Activated T-cell treated with anti-CD3 and anti-CD28 coated beads, Interleukin-2, amount 50 U/mL, for 4 hours (primary cell): ENCODE data around the gene DBNDD1. TPM values are rescaled to one million over a fixed set of nuclear protein-coding genes. Genes with fewer than 3 reads are reported as not detected.
"Not testable (repeated sequence)": the region's sequence is repeated elsewhere in the genome, so short reads cannot be mapped to it uniquely, and the experiment has no call there.

Source experiments
- ATAC-seq, 2 donors: fragments of 200-7000 bp; cut with Tn5 transposase; one replicate each; pipeline ENCODE4 v1.10.0; 2021
- DNase-seq: peaks from one replicate; pipeline ENCODE4 v3.0.0-alpha.2; 2020
- H3K27me3 Mint-ChIP-seq: one replicate; pipeline ENCODE4 v1.8.0; 2021; ENCODE audit warnings: low read depth, mixed read lengths
- H3K36me3 Mint-ChIP-seq: one replicate; pipeline ENCODE4 v1.8.0; 2022; ENCODE audit warnings: mixed read lengths; ENCODE audit not compliant: insufficient read depth
- H3K4me1 Mint-ChIP-seq: one replicate; pipeline ENCODE4 v1.8.0; 2021; ENCODE audit warnings: low read depth, mixed read lengths
- H3K4me3 Mint-ChIP-seq: one replicate; pipeline ENCODE4 v1.8.0; 2021; ENCODE audit warnings: mild to moderate bottlenecking, moderate library complexity, mixed read lengths
- H3K9me3 Mint-ChIP-seq: one replicate; pipeline ENCODE4 v1.8.0; 2021; ENCODE audit warnings: mixed read lengths
- total RNA-seq, 3 donors: library from RNA; stranded (reverse); gene quantifications; one replicate each; pipeline ENCODE4 v1.2.1, GENCODE V29; 2021

Gene DBNDD1
- total RNA-seq, result 1 to 10 TPM in 1 of 3 donors, under 1 TPM in 2; 0.47 to 1.2 (median 0.92) TPM

GRCh38 chr16:90018652-90019542, at the start of gene DBNDD1:
TSS of gene DBNDD1 (minus strand) at chr16:90019456. CDS start at chr16:90019341, 115 bp downstream.
- H3K9me3 Mint-ChIP-seq, result peaks cover 2% of the 10 kb centered on the region
- ATAC-seq (peak; percentile 18 to 31), DNase-seq (no peak)
- H3K36me3 Mint-ChIP-seq, result no peaks in the 10 kb centered on the region
- H3K27me3 Mint-ChIP-seq, result peaks cover 7% of the 10 kb centered on the region
- peak within 1 kb of the TSS; percentile 76 for H3K4me3 Mint-ChIP-seq
- H3K4me1 Mint-ChIP-seq, result peaks cover 14% of the 10 kb centered on the region

GRCh38 chr16:90061437-90061836, 42.2 kb upstream of the DBNDD1 start:
- Mint-ChIP-seq H3K4me3 (no peak overlapping the region), H3K36me3 (no peaks in the 10 kb centered on the region), H3K27me3 (peaks cover 17% of the 10 kb centered on the region), H3K4me1 (peaks cover 13% of the 10 kb centered on the region), H3K9me3 (no peaks in the 10 kb centered on the region)
- no peak for ATAC-seq
- no peak for DNase-seq

- DNase-seq, result no peak
- Mint-ChIP-seq H3K36me3 (peaks cover 4% of the 10 kb centered on the region), H3K4me1 (peaks cover 13% of the 10 kb centered on the region), H3K9me3 (peaks cover 20% of the 10 kb centered on the region), H3K27me3 (peaks cover 9% of the 10 kb centered on the region), H3K4me3 (no peak overlapping the region)
- peak; percentile 90 to 91 for ATAC-seq
These were observed 38.5 kb upstream of the DBNDD1 start for GRCh38 chr16:90057738-90058173.

- DNase-seq, ATAC-seq, H3K27me3 Mint-ChIP-seq, H3K4me3 Mint-ChIP-seq, H3K36me3 Mint-ChIP-seq: not testable (repeated sequence)
- Mint-ChIP-seq H3K4me1 (peaks cover 13% of the 10 kb centered on the region), H3K9me3 (peaks cover 20% of the 10 kb centered on the region)
These were observed 37.3 kb upstream of the DBNDD1 start for GRCh38 chr16:90056521-90056920.

- peaks cover 9% of the 10 kb centered on the region for H3K27me3 Mint-ChIP-seq
- no peak for ATAC-seq
These were observed 36.1 kb upstream of the DBNDD1 start for GRCh38 chr16:90055371-90055770.

GRCh38 chr16:90054554-90054953, 35.3 kb upstream of the DBNDD1 start:
- Mint-ChIP-seq H3K27me3 (peaks cover 6% of the 10 kb centered on the region), H3K9me3 (peaks cover 20% of the 10 kb centered on the region), H3K4me3 (no peak overlapping the region), H3K36me3 (peaks cover 4% of the 10 kb centered on the region), H3K4me1 (peaks cover 13% of the 10 kb centered on the region)
- DNase-seq (no peak), ATAC-seq (no peak)

More at GRCh38 chr16:90055371-90055770, 36.1 kb upstream of the DBNDD1 start:
- Mint-ChIP-seq H3K4me3 (no peak overlapping the region), H3K4me1 (peaks cover 13% of the 10 kb centered on the region), H3K36me3 (peaks cover 4% of the 10 kb centered on the region), H3K9me3 (peaks cover 20% of the 10 kb centered on the region)
- no peak for DNase-seq

GRCh38 chr16:90053902-90054500, 34.7 kb upstream of the DBNDD1 start:
- peaks cover 20% of the 10 kb centered on the region for H3K9me3 Mint-ChIP-seq
- ATAC-seq (no peak), DNase-seq (no peak)
- peaks cover 13% of the 10 kb centered on the region for H3K4me1 Mint-ChIP-seq
- no peak overlapping the region for H3K4me3 Mint-ChIP-seq
- H3K27me3 Mint-ChIP-seq, result peaks cover 5% of the 10 kb centered on the region
- H3K36me3 Mint-ChIP-seq, result peaks cover 4% of the 10 kb centered on the region

- Mint-ChIP-seq H3K4me1 (peaks cover 10% of the 10 kb centered on the region), H3K36me3 (peaks cover 4% of the 10 kb centered on the region), H3K9me3 (peaks cover 20% of the 10 kb centered on the region), H3K27me3 (peaks cover 10% of the 10 kb centered on the region), H3K4me3 (no peak overlapping the region)
- ATAC-seq, result no peak
- no peak for DNase-seq
These were observed 31.7 kb upstream of the DBNDD1 start for GRCh38 chr16:90050969-90051368.

GRCh38 chr16:90048737-90049330, 29.6 kb upstream of the DBNDD1 start:
- Mint-ChIP-seq H3K27me3 (peaks cover 19% of the 10 kb centered on the region), H3K36me3 (peaks cover 1% of the 10 kb centered on the region), H3K9me3 (peaks cover 9% of the 10 kb centered on the region), H3K4me1 (peaks cover 10% of the 10 kb centered on the region), H3K4me3 (no peak overlapping the region)
- DNase-seq (no peak), ATAC-seq (no peak)

- no peak overlapping the region for H3K4me3 Mint-ChIP-seq
- peaks cover 4% of the 10 kb centered on the region for H3K36me3 Mint-ChIP-seq
- peaks cover 5% of the 10 kb centered on the region for H3K9me3 Mint-ChIP-seq
- peaks cover 19% of the 10 kb centered on the region for H3K27me3 Mint-ChIP-seq
- peak in 1 of 2 donors; percentile 16 for ATAC-seq
- H3K4me1 Mint-ChIP-seq, result peaks cover 10% of the 10 kb centered on the region
- DNase-seq, result no peak
These were observed 29.1 kb upstream of the DBNDD1 start for GRCh38 chr16:90048347-90048722.

- Mint-ChIP-seq H3K9me3 (peaks cover under 1% of the 10 kb centered on the region), H3K4me1 (peaks cover 10% of the 10 kb centered on the region), H3K4me3 (no peak overlapping the region), H3K27me3 (peaks cover 19% of the 10 kb centered on the region), H3K36me3 (peaks cover 4% of the 10 kb centered on the region)
- ATAC-seq (peak; percentile 16 to 27), DNase-seq (no peak)
These were observed 28.6 kb upstream of the DBNDD1 start for GRCh38 chr16:90047714-90048346.

GRCh38 chr16:90046971-90047713, 27.9 kb upstream of the DBNDD1 start:
- no peak for DNase-seq

GRCh38 chr16:90046122-90046970, 27.1 kb upstream of the DBNDD1 start:
- DNase-seq, result no peak
- no peaks in the 10 kb centered on the region for H3K9me3 Mint-ChIP-seq
- peaks cover 6% of the 10 kb centered on the region for H3K36me3 Mint-ChIP-seq
- peaks cover 10% of the 10 kb centered on the region for H3K4me1 Mint-ChIP-seq
- ATAC-seq, result peak in 1 of 2 donors; percentile 23
- peak overlapping the region; percentile 8 for H3K4me3 Mint-ChIP-seq
- H3K27me3 Mint-ChIP-seq, result peaks cover 19% of the 10 kb centered on the region

More at GRCh38 chr16:90046971-90047713, 27.9 kb upstream of the DBNDD1 start:
- Mint-ChIP-seq H3K4me3 (no peak overlapping the region), H3K27me3 (peaks cover 19% of the 10 kb centered on the region), H3K36me3 (peaks cover 6% of the 10 kb centered on the region), H3K9me3 (no peaks in the 10 kb centered on the region), H3K4me1 (peaks cover 10% of the 10 kb centered on the region)
- peak in 1 of 2 donors; percentile 42 for ATAC-seq
